ENCODE data around the gene SLC22A5.

SLC22A5 gene

DNA sequence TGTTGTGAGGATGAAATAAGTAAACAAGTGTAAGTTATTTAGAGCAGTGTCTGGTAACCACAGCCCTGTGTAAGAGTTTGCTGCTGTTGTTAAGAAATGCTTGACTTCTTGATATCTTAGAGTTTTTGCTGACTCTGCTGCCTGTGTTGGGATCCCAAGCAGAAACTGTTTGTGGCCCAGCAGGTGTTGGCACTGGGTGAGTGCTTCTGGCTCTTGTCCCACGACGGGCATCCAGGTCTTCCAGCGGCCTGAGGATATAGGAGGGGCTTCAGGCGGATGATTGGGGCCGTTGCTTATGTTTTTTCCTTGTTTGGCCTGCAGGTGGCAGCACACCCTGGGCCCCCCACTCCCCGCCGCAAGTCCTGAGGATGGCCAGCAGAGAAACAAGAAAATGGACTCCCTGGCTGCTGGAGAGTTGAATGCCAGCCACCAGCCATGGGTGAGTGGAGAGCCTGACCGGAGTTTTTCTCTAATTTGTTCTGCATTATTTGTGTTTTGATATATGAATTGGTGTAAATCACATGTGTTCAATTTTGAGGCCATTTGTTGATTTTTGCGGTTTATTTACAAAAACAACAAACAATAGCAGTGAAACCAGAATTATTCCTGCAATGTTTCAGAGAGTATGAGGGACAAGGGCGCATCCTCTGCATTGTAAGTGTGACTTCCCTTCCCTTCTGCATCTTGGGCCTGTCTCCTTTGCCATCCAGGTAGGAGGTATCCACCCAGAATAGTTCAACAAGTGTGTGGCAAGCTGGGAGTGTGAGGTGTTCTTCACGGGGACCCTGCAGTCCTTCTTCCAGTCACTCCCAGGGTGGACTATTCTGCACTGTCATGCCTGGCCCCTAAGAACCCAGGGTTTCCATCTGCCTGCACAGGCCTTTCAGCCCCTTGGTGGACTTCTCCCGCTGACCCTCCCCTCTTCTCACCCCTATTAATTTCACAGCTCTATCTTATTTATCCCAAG is 50.3 kb downstream of the SLC22A5 start:
- TF ChIP-seq CTCF (IDR thresholded peaks at IDR 0.05; ENCODE audit: extremely low read depth, insufficient read depth, missing control alignments) = peak; percentile 79
- DNase-seq (ENCODE audit: low spot score) = peak; percentile 60
- in situ Hi-C loops (cut with MboI; ENCODE audit: low pct_unique_long_range_greater_than_20kb, low sequenced_read_pairs, unreplicated experiment) = loop anchor here (10.0 kb wide), 1 partner anchor 55 kb away; no protein-coding TSS in a partner anchor

- TF ChIP-seq CTCF (IDR thresholded peaks at IDR 0.05; ENCODE audit: extremely low read depth, insufficient read depth, missing control alignments) = no peak
- DNase-seq (ENCODE audit: low spot score) = peak; percentile 49
- in situ Hi-C loops (cut with MboI; ENCODE audit: low pct_unique_long_range_greater_than_20kb, low sequenced_read_pairs, unreplicated experiment) = loop anchor here (10.0 kb wide), 1 partner anchor 54 kb away; no protein-coding TSS in a partner anchor
Measured at GRCh38 chr5:132420706-132421272, 51.3 kb downstream of the SLC22A5 start.

GRCh38 chr5:132421462-132421861 is 52.0 kb downstream of the SLC22A5 start:
- no peak for DNase-seq (ENCODE audit: low spot score)
- TF ChIP-seq CTCF (IDR thresholded peaks at IDR 0.05; ENCODE audit: extremely low read depth, insufficient read depth, missing control alignments) = no peak
- in situ Hi-C loops (cut with MboI; ENCODE audit: low pct_unique_long_range_greater_than_20kb, low sequenced_read_pairs, unreplicated experiment) = loop anchor here (10.0 kb wide), 1 partner anchor 53 kb away; no protein-coding TSS in a partner anchor

GRCh38 chr5:132422720-132423437 is 53.4 kb downstream of the SLC22A5 start:
- in situ Hi-C loops (cut with MboI; ENCODE audit: low pct_unique_long_range_greater_than_20kb, low sequenced_read_pairs, unreplicated experiment) = loop anchor here (10.0 kb wide), 1 partner anchor 52 kb away; no protein-coding TSS in a partner anchor
- DNase-seq (ENCODE audit: low spot score) = no peak
- TF ChIP-seq CTCF (IDR thresholded peaks at IDR 0.05; ENCODE audit: extremely low read depth, insufficient read depth, missing control alignments) = no peak

DNA sequence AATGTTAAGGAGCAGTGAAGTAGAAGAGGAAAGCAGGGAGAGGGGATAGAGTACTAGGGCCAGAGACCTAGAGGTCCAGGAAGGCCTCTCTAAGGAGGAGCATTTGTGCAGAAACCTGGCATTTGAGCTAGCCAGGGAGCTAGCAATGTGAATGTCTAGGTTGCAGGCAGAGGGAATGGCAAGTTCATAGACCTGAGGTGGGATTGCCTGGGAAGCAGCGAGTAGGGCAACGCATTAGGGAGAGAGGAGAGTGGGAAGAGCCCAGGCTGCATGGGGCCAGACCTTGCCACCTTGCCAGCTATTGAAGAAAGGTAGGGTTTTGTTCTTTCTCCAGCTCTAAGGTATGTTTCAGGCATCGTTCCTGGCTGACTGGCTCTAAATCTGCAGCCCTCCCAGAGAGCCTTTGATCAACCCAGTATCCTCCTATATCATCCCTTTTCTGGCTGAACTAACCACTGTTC is 54.0 kb downstream of the SLC22A5 start:
- TF ChIP-seq CTCF (IDR thresholded peaks at IDR 0.05; ENCODE audit: extremely low read depth, insufficient read depth, missing control alignments) = no peak
- DNase-seq (ENCODE audit: low spot score) = no peak
- in situ Hi-C loops (cut with MboI; ENCODE audit: low pct_unique_long_range_greater_than_20kb, low sequenced_read_pairs, unreplicated experiment) = loop anchor here (10.0 kb wide), 1 partner anchor 51 kb away; no protein-coding TSS in a partner anchor
